Activated T-helper 1 cell treated with Interleukin-2 at 50 U/mL for 16 hours (primary cell): ENCODE measurements around the gene ARFGEF2.
"Not testable (repeated sequence)": the region's sequence is repeated elsewhere in the genome, so short reads cannot be mapped to it uniquely, and the experiment has no call there.

ENCODE experiments used
- DNase-seq: peaks from one replicate; pipeline ENCODE4 v3.0.0-alpha.2; 2020; ENCODE audit warnings: low read depth

The ARFGEF2 gene

GRCh38 chr20:48999890-49000870 is 78.7 kb downstream of the ARFGEF2 start:
- no peak for DNase-seq

- no peak for DNase-seq
Observed at GRCh38 chr20:49001741-49002140, 80.2 kb downstream of the ARFGEF2 start.

- DNase-seq: no peak
Observed at GRCh38 chr20:49006446-49006980, 85.0 kb downstream of the ARFGEF2 start.

- DNase-seq: no peak
Observed at GRCh38 chr20:49009899-49010631, 88.6 kb downstream of the ARFGEF2 start.

GRCh38 chr20:49024220-49024619 is 102.7 kb downstream of the ARFGEF2 start:
- DNase-seq: no peak

GRCh38 chr20:49028177-49028576 is 106.7 kb downstream of the ARFGEF2 start:
- not testable (repeated sequence) for DNase-seq

- DNase-seq: no peak
Observed at GRCh38 chr20:49028684-49029083, 107.2 kb downstream of the ARFGEF2 start.

- no peak for DNase-seq
Observed at GRCh38 chr20:49029203-49029602, 107.7 kb downstream of the ARFGEF2 start.

- DNase-seq: no peak
Observed at GRCh38 chr20:49030954-49031619, 109.6 kb downstream of the ARFGEF2 start.

GRCh38 chr20:49032455-49032854 is 110.9 kb downstream of the ARFGEF2 start:
- no peak for DNase-seq

- no peak for DNase-seq
Observed at GRCh38 chr20:49034070-49034732, 112.7 kb downstream of the ARFGEF2 start.

GRCh38 chr20:49037962-49038387 is 116.5 kb downstream of the ARFGEF2 start:
- DNase-seq: no peak

- DNase-seq: no peak
Observed at GRCh38 chr20:49039854-49040253, 118.3 kb downstream of the ARFGEF2 start.

GRCh38 chr20:49043000-49043399 is 121.5 kb downstream of the ARFGEF2 start:
- no peak for DNase-seq

- DNase-seq: no peak
Observed at GRCh38 chr20:49045440-49046086, 124.1 kb downstream of the ARFGEF2 start.

- peak; percentile 92 for DNase-seq
Observed at GRCh38 chr20:49046087-49046900, 124.8 kb downstream of the ARFGEF2 start, which contains the start of gene CSE1L. Gene CSE1L, plus strand, starts transcription at chr20:49046312. Its CDS starts 12,152 bp downstream, at chr20:49058464.

GRCh38 chr20:49052334-49052733 is 130.8 kb downstream of the ARFGEF2 start:
- no peak for DNase-seq

GRCh38 chr20:49054056-49054643 is 132.6 kb downstream of the ARFGEF2 start:
- no peak for DNase-seq

- no peak for DNase-seq
Observed at GRCh38 chr20:49063279-49063678, 141.8 kb downstream of the ARFGEF2 start.

- no peak for DNase-seq
Observed at GRCh38 chr20:49074521-49074920, 153.0 kb downstream of the ARFGEF2 start.
